HCT116 (cell line): Measurements from ENCODE around the gene KLHDC7B. TPM values are rescaled to one million over a fixed set of nuclear protein-coding genes. Genes with fewer than 3 reads are reported as not detected.
"Not testable (repeated sequence)": the region's sequence is repeated elsewhere in the genome, so short reads cannot be mapped to it uniquely, and the experiment has no call there.

Source experiments
- ATAC-seq: fragments of 200-7000 bp; cut with Tn5 transposase; 2 replicates; pipeline ENCODE4 v1.9.1; 2020; ENCODE audit warnings: mild to moderate bottlenecking, moderate library complexity
- BruUV-seq: library from RNA; stranded (reverse); fragments of 400-500 nt; replicated peaks from 2 replicates; lab custom pipeline; 2021; lab: Mats Ljungman, UMichigan
- CTCF ChIA-PET: fragments of 300-600 bp; sonication (Branson Sonifier 250); formaldehyde crosslinking; loops from one replicate; lab custom pipeline; 2021; ENCODE audit warnings: antibody characterized with exemption; lab: Charles Lee
- POLR2A ChIA-PET: fragments of 300-600, 350-600 bp; sonication (Branson Sonifier 250); formaldehyde crosslinking; loops from one replicate; lab custom pipeline; 2021; ENCODE audit warnings: antibody characterized with exemption; lab: Charles Lee
- RAD21 ChIA-PET, 2 experiments: fragments of 300-600 bp; sonication (Branson Sonifier 250); formaldehyde crosslinking; loops; one replicate each; lab custom pipeline; 2023; ENCODE audit warnings: low total read pairs in 2 of 2; ENCODE audit not compliant: uncharacterized antibody in 2 of 2, unreplicated experiment in 2 of 2, low non-redundant PET in 1 of 2; lab: Charles Lee
- DNase-seq: peaks from one replicate; pipeline ENCODE4 v3.0.0-alpha.2; 2010; ENCODE audit warnings: low read depth, low spot score
- H2AFZ ChIP-seq: fragments of 200-600 bp; shearing (Covaris generic), sonication (generic); 2 replicates; pipeline ENCODE4 v1.6.1; 2017; ENCODE audit warnings: low read depth, mixed run types, mixed read lengths, antibody characterized with exemption, low read length; ENCODE audit not compliant: poor library complexity, severe bottlenecking
- H3K27ac ChIP-seq: 2 replicates; pipeline ENCODE4 v1.5.1; 2012; ENCODE audit warnings: low read depth, low read length
- H3K27me3 ChIP-seq: fragments of 200-600 bp; sonication (generic); 2 replicates; pipeline ENCODE4 v1.6.1; 2016; ENCODE audit warnings: mixed run types, low read length, mixed read lengths; ENCODE audit not compliant: insufficient read depth
- H3K36me3 ChIP-seq, 2 experiments: fragments of 200-500 bp in 1 of 2; fragments of 200-600 bp in 1 of 2; sonication (Bioruptor generic) in 1 of 2; sonication (generic) in 1 of 2; 2 replicates each; pipeline versions ENCODE4 v1.5.1 to v1.6.1; 2014 to 2016; ENCODE audit warnings: low read length in 2 of 2, inconsistent platforms in 1 of 2, mixed read lengths in 1 of 2, mixed run types in 1 of 2; ENCODE audit not compliant: insufficient read depth in 2 of 2, control insufficient read depth in 1 of 2
- H3K4me1 ChIP-seq, 2 experiments: fragments of 200-600 bp in 1 of 2; sonication (generic) in 1 of 2; 2 replicates each; pipeline versions ENCODE4 v1.5.1 to v1.6.1; 2012 to 2017; ENCODE audit warnings: low read length in 2 of 2, inconsistent platforms in 1 of 2, mild to moderate bottlenecking in 1 of 2, mixed read lengths in 1 of 2, mixed run types in 1 of 2, moderate library complexity in 1 of 2; ENCODE audit not compliant: insufficient read depth in 2 of 2, control insufficient read depth in 1 of 2
- H3K4me2 ChIP-seq: fragments of 200-600 bp; sonication (generic); 2 replicates; pipeline ENCODE4 v1.6.1; 2017; ENCODE audit warnings: mixed run types, low read length, mixed read lengths
- H3K4me3 ChIP-seq, 2 experiments: fragments of 200-600 bp in 1 of 2; sonication (generic) in 1 of 2; replicated peaks in 1 of 2; 2 replicates each; pipeline ENCODE4 v1.5.1; 2011 to 2016; ENCODE audit warnings: low read length in 2 of 2, control low read depth in 1 of 2, low read depth in 1 of 2, mild to moderate bottlenecking in 1 of 2, mixed read lengths in 1 of 2, mixed run types in 1 of 2
- H3K79me2 ChIP-seq: fragments of 200-600 bp; sonication (generic); 2 replicates; pipeline ENCODE4 v1.6.1; 2017; ENCODE audit warnings: mild to moderate bottlenecking, mixed run types, low read length, moderate library complexity, mixed read lengths; ENCODE audit not compliant: insufficient read depth
- H3K9ac ChIP-seq: fragments of 200-600 bp; sonication (generic); 2 replicates; pipeline ENCODE4 v1.6.1; 2016; ENCODE audit warnings: low read length, mixed read lengths
- H3K9me2 ChIP-seq: fragments of 200-600 bp; sonication (generic), shearing (Covaris generic); 2 replicates; pipeline ENCODE4 v1.6.1; 2017; ENCODE audit warnings: mixed run types, mild to moderate bottlenecking, moderate library complexity; ENCODE audit not compliant: insufficient read depth
- H3K9me3 ChIP-seq, 2 experiments: fragments of 200-500 bp in 1 of 2; fragments of 200-600 bp in 1 of 2; sonication (Bioruptor generic) in 1 of 2; sonication (generic) in 1 of 2; 2 replicates each; pipeline ENCODE4 v1.6.1; 2014 to 2017; ENCODE audit warnings: low read length in 2 of 2, mixed read lengths in 2 of 2, inconsistent platforms in 1 of 2, low read depth in 1 of 2, mild to moderate bottlenecking in 1 of 2, mixed run types in 1 of 2, moderate library complexity in 1 of 2; ENCODE audit not compliant: control insufficient read depth in 1 of 2, insufficient read depth in 1 of 2
- H4K20me1 ChIP-seq: fragments of 200-600 bp; sonication (generic), shearing (Covaris generic); 2 replicates; pipeline ENCODE4 v1.6.1; 2017; ENCODE audit warnings: mixed run types, mild to moderate bottlenecking, moderate library complexity; ENCODE audit not compliant: insufficient read depth
- ATF3 ChIP-seq: IDR thresholded peaks from 2 replicates; pipeline ENCODE4 v1.6.1; 2012
- CBX3 ChIP-seq: IDR thresholded peaks from 2 replicates; pipeline ENCODE4 v1.6.1; 2012; ENCODE audit warnings: low read depth
- CTCF ChIP-seq, 3 experiments: fragments of 200-600 bp in 1 of 3; sonication (generic) in 1 of 3; IDR thresholded peaks in 2 of 3; conservative IDR thresholded peaks in 1 of 3; 2 replicates each; pipeline ENCODE4 v1.5.1; 2012 to 2017; ENCODE audit warnings: low read depth in 2 of 3, low read length in 2 of 3, antibody characterized with exemption in 1 of 3, borderline replicate concordance in 1 of 3, control low read depth in 1 of 3, mild to moderate bottlenecking in 1 of 3, mixed read lengths in 1 of 3, mixed run types in 1 of 3, moderate library complexity in 1 of 3; ENCODE audit not compliant: insufficient read depth in 1 of 3
- EGR1 ChIP-seq: IDR thresholded peaks from 2 replicates; pipeline ENCODE4 v1.6.1; 2012; ENCODE audit warnings: low read depth
- EZH2 ChIP-seq: fragments of 200-600 bp; sonication (generic); IDR thresholded peaks from 2 replicates; pipeline ENCODE4 v1.6.1; 2017; ENCODE audit warnings: antibody characterized with exemption, mixed run types
- FOSL1 ChIP-seq: IDR thresholded peaks from 2 replicates; pipeline ENCODE4 v1.6.1; 2012; ENCODE audit warnings: low read depth
- JUND ChIP-seq: IDR thresholded peaks from 2 replicates; pipeline ENCODE4 v1.6.1; 2012
- POLR2A ChIP-seq: IDR thresholded peaks from 2 replicates; pipeline ENCODE4 v1.7.0; 2011; ENCODE audit warnings: borderline replicate concordance; ENCODE audit not compliant: insufficient read depth, insufficient read length; ENCODE audit errors: extremely low read depth
- RAD21 ChIP-seq: IDR thresholded peaks from 2 replicates; pipeline ENCODE4 v1.6.1; 2012; ENCODE audit warnings: low read depth, mild to moderate bottlenecking
- SIN3A ChIP-seq: IDR thresholded peaks from 2 replicates; pipeline ENCODE4 v1.6.1; 2012; ENCODE audit warnings: low read depth
- SP1 ChIP-seq: IDR thresholded peaks from 2 replicates; pipeline ENCODE4 v1.6.1; 2012; ENCODE audit warnings: low read depth
- SRF ChIP-seq: IDR thresholded peaks from 2 replicates; pipeline ENCODE4 v1.6.1; 2012; ENCODE audit warnings: low read depth
- TCF7L2 ChIP-seq: IDR thresholded peaks from 2 replicates; pipeline ENCODE4 v1.7.0; 2011; ENCODE audit warnings: borderline replicate concordance, inconsistent platforms; ENCODE audit not compliant: insufficient read depth, insufficient read length; ENCODE audit errors: extremely low read depth
- YY1 ChIP-seq: IDR thresholded peaks from 2 replicates; pipeline ENCODE4 v1.6.1; 2011; ENCODE audit warnings: low read length, low read depth, moderate library complexity, mild to moderate bottlenecking; ENCODE audit not compliant: insufficient replicate concordance; ENCODE audit errors: extremely low read depth
- ZNF274 ChIP-seq: fragments of 200-500 bp; sonication (Bioruptor generic); IDR thresholded peaks from 2 replicates; pipeline ENCODE4 v1.6.1; 2014; ENCODE audit warnings: mild to moderate bottlenecking, low read depth, low read length, inconsistent platforms
- intact Hi-C: fragments of 100-400 bp; cut with micrococcal nuclease; formaldehyde crosslinking; loops from 2 replicates; pipeline ENCODE4 v1.10.0; 2022
- total RNA-seq: library from RNA; stranded (reverse); gene quantifications from one replicate; pipeline ENCODE4 v1.2.1, GENCODE V29; 2021; ENCODE audit not compliant: unreplicated experiment
- TF ChIP-seq, protein P1 (sequence below): IDR thresholded peaks from 2 replicates; pipeline ENCODE4 v1.6.1; 2012

The KLHDC7B gene
- total RNA-seq, 1 experiment from 2014 or later, result 0.69 TPM

DNA sequence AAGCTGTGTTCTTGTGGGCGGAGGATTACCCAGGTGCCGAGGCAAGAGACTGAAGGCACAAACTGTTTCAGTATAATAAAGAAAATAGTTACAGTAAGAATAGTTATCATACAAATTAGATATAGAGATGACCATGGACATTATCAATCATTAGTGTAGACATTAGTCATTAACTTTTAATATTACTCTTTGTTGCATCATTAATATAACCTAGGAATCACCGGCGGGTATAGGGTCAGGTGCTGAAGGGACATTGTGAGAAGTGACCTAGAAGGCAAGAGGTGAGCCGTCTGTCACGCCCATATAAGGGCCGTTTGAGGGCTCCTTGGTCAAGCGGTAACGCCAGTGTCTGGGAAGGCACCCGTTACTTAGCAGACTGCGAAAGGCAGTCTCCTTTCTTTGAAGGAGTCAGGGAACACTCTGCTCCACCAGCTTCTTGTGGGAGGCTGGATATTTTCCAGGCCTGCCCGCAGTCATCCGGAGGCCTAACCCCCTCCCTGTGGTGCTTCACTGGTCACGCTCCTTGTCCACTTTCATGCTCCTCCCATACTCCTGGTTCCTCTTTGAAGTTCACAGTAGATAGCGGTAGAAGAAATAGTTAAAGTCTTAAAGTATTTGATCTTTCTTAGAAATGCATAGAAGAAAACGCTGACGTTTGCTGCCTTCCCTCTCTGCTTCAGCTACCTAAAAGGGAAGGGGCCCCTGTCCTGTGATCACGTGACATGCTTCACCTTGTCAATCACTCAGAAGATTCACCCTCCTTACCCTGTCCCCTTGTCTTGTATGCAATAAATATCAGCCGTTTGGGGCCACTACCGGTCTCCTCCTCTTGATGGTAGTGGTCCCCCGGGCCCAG, 11.6 kb upstream of the KLHDC7B start:
- H3K36me3 ChIP-seq, DNase-seq, H3K9me3 ChIP-seq, H3K4me2 ChIP-seq, ATAC-seq, H4K20me1 ChIP-seq, H3K9ac ChIP-seq, H3K79me2 ChIP-seq, H3K4me3 ChIP-seq, CTCF ChIA-PET, H3K27me3 ChIP-seq, H3K9me2 ChIP-seq, H2AFZ ChIP-seq, BruUV-seq, H3K27ac ChIP-seq, RAD21 ChIA-PET: not testable (repeated sequence)
- intact Hi-C loops, result loop anchor here (5.0 kb wide), 1 partner anchor 88 kb away; no protein-coding TSS in a partner anchor
- POLR2A ChIA-PET, result interaction anchor here (2.3 kb wide), 1 partner anchor 11 kb away, joined by 7 read pairs; the partner anchor contains the start of gene KLHDC7B
- peaks cover 3 to 41% of the 10 kb centered on the region in 2 experiments; a peak in 3 of 4 replicates for H3K4me1 ChIP-seq

DNA sequence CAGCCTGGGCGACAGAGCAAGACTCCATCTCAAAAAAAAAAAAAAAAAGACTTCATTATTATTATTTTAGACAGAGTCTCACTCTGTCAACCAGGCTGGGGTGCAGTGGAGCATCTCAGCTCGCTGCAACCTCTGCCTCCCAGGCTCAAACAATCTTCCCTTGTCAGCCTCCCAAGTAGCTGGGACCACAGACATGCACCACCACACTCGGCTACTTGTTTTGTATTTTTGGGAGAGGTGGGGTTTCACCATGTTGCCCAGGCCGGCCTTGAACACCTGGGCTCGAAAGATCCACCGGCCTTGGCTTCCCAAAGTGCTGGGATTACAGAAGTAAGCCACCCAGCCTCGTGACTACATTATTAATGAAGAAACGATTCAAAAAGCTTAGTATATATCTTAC, 10.6 kb upstream of the KLHDC7B start:
- no peak for ATAC-seq
- H3K27me3 ChIP-seq, result no peaks in the 10 kb centered on the region
- no peak overlapping the region for H3K4me2 ChIP-seq
- no peaks in the 10 kb centered on the region for H3K79me2 ChIP-seq
- H3K9ac ChIP-seq, result no peak overlapping the region
- no peaks in the 10 kb centered on the region for H3K9me3 ChIP-seq
- peaks cover 3 to 41% of the 10 kb centered on the region in 2 experiments; a peak in 3 of 4 replicates for H3K4me1 ChIP-seq
- POLR2A ChIA-PET, result interaction anchor here (2.3 kb wide), 1 partner anchor 10 kb away, joined by 7 read pairs; the partner anchor contains the start of gene KLHDC7B
- H3K36me3 ChIP-seq, result no peaks in the 10 kb centered on the region
- H4K20me1 ChIP-seq, result no peaks in the 10 kb centered on the region
- H2AFZ ChIP-seq, result no peak overlapping the region
- CTCF ChIA-PET, result interaction anchor here (1.0 kb wide), 1 partner anchor 10 kb away, joined by 3 read pairs; the partner anchor contains the start of gene KLHDC7B
- BruUV-seq, result no TSS peak
- no peak overlapping the region for H3K27ac ChIP-seq
- RAD21 ChIA-PET, result no interaction called here
- DNase-seq, result no peak
- intact Hi-C loops, result no loop called here
- H3K4me3 ChIP-seq, result no peak overlapping the region
- no peaks in the 10 kb centered on the region for H3K9me2 ChIP-seq
- TF ChIP-seq SRF (no peak), RAD21 (no peak), SIN3A (no peak), EZH2 (no peak), CBX3 (no peak), TCF7L2 (no peak), EGR1 (no peak), YY1 (no peak), CTCF (IDR thresholded peaks at IDR 0.05 in 2 of 3, conservative IDR thresholded peaks at IDR 0.05 in 1 of 3; ENCODE audit: borderline replicate concordance in 1 of 3, insufficient read depth in 1 of 3, low read depth in 2 of 3, low read length in 2 of 3) (no peak), ATF3 (no peak), POLR2A (no peak), SP1 (no peak), JUND (no peak), ZNF274 (no peak), FOSL1 (no peak)
- TF ChIP-seq, protein P1, sequence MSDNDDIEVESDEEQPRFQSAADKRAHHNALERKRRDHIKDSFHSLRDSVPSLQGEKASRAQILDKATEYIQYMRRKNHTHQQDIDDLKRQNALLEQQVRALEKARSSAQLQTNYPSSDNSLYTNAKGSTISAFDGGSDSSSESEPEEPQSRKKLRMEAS, result no peak
